NCI-H460 (cell line): ENCODE results near the gene DNAJC27. TPM values are rescaled to one million over a fixed set of nuclear protein-coding genes. Genes with fewer than 3 reads are reported as not detected.
"Not testable (repeated sequence)": the region's sequence is repeated elsewhere in the genome, so short reads cannot be mapped to it uniquely, and the experiment has no call there.

Experiments used
- DNase-seq: peaks from one replicate; pipeline ENCODE4 v3.0.0-alpha.2; 2016; ENCODE audit warnings: low read depth; ENCODE audit errors: extremely low read depth
- polyA plus RNA-seq: library from polyadenylated mRNA; depleted of rRNA; stranded (reverse); fragments of >200 nt; gene quantifications from 2 replicates; pipeline ENCODE4 v1.2.3, GENCODE V29; 2014; cell fraction: nucleus; rRNA removed
- total RNA-seq: library from RNA; depleted of rRNA; stranded (reverse); fragments of >200 nt; shearing (Covaris generic); gene quantifications from 2 replicates; pipeline ENCODE4 v1.2.3, GENCODE V29; 2014; rRNA removed

Gene DNAJC27
- 4.2 and 7.5 TPM in 2 replicates for total RNA-seq
- 7.2 and 8.4 TPM in 2 replicates for polyA plus RNA-seq

DNA sequence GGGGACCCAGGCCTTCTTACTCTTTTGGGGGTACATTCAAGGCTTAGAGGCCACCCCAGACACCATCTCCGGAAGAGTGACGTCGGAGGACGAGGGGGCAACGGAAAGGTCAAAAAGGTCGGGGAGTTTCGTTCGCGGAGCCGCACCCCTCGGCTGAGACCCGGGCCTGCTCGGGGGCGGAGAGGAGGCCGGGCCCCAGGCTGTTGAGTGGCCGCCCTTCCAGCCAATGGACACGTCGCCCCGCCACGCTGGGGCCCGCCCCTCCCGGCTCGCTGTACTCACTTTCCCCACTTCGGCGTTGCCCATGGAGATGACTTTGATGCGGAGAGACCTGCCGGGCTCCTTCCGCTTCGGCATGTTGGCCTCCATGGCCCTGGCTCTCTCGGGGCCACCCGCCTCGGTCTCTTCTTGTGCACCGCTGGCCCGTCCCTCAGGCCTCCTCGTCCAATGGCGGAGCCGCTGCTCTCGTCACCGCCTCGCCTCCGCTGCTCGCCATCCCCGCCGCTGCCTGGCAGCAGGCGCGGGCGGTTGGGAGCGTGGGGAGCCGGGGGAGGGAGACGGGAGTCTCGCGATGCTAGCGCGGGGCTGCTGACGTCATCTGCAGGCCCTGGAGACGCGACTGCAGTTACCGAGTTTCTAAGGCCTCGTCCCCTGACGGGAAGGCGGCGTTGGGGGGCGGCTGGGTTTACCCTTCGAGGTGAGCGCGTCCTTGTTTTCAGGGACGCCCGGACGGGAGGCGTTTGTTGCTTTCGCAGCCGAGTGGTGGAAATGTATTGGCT, at the start of gene DNAJC27:
TSS of gene DNAJC27 (minus strand) at position 420 of the 779 bp plus-strand sequence. CDS start at position 369, 51 bp downstream.
- DNase-seq = peak; percentile 97

DNA sequence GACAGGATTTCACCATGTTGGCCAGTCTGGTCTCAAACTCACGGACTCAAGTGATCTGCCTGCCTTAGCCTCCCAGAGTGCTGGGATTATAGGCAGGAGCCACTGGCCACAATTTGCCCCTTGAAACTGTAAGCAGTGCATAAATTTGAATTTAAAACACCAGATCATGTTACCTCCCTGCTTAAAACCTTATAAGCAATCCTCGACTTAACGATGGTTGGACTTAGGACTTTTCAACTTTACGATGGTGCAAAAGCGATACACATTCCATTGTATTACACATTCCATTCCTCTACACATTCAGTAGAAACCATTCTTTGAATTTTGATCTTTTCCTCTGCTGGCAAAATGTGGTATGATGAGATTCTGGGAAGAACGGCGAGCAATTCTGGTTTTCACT, 46.9 kb upstream of the DNAJC27 start:
- DNase-seq = no peak

DNA sequence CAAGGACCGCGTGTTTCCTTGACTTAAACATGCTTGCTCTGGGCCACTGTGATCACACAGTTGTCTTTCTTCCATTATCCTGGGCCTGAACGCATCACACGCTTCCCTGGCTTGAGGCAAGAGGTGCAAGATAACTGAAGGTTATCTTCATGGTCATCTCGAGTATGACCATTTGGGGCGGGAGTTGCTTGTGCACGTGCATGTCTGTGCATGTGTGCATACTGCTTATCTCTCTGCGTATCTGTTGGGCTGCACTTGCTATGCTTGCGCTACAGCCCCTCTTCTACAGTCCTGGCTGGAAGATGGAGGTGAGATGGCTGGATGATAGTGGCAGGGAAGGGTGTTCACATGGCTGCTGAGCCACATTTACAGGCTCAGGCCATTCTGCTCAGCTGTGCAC, 42.9 kb upstream of the DNAJC27 start:
- no peak for DNase-seq

DNA sequence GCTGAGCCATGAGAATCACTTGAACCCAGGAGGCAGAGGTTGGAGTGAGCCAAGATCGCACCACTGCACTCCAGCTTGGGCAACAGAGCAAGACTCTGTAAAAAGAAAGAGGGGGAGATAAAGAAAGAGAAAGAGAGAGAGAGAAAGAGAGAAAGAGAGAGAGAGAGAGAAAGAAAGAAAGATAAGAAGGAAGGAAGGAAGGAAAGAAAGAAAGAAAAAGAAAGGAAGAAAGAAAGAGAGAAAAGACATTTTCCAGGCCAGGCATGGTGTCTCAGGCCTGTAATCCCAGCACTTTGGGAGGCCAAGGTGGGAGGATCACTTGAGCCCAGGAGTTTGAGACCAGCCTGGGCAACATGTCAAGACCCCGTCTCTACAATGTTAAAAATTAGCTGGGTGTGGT, 39.6 kb upstream of the DNAJC27 start:
- DNase-seq = not testable (repeated sequence)

DNA sequence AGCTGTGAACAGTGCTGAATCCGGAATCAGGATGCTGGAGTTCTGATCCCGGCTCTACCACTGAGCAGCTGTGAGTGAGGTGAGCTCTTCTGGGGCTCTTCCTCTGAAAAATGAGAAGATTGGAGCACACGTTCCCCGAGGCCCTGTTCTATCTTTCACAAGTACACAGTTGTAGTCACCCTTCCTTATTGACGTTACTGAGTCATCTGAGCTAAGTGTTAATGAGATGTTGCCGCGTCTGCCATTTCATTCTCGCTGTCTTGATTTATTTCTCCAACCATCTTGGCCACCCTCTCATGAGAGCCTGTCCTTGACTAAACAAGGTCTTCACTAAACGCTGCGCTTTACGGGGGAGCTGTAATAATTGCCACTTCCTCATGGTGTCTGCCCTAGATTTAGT, 38.2 kb upstream of the DNAJC27 start:
- DNase-seq = peak; percentile 40

DNA sequence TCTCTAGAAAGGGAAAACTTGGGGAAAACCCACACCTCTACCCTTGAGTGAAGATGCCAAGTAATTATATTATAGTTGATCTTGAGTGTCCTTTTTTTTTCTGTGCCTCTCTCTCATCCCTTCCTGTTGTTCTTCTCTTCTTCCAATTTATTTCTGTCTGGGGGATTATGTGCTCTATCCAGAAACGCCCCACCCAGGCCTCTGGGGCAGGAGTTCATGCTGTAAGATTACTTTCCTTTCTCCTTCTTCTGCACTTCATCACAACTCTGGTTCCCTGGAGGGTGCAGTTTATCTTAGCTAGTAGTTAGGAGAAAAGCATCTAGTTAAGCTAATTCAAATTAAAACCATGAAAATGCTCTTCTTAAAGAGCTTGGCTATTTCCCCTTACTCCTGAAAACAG, 30.3 kb upstream of the DNAJC27 start:
- DNase-seq = no peak

DNA sequence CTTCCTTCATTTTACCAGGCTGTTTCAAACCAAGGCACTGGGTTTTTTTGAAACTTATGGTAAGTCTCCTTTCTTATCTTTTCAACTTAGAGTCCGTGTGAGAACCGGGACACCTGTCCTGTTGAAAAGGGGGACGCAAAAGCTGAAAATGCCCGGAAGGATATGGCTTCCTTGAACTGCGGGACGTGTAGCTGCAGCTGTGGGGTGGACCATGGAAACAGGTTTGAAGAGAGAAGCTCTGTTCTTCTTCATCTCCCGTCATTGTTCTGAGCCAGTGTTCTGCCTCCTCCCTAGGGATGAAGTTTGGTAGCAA, 29.5 kb upstream of the DNAJC27 start:
- no peak for DNase-seq

DNA sequence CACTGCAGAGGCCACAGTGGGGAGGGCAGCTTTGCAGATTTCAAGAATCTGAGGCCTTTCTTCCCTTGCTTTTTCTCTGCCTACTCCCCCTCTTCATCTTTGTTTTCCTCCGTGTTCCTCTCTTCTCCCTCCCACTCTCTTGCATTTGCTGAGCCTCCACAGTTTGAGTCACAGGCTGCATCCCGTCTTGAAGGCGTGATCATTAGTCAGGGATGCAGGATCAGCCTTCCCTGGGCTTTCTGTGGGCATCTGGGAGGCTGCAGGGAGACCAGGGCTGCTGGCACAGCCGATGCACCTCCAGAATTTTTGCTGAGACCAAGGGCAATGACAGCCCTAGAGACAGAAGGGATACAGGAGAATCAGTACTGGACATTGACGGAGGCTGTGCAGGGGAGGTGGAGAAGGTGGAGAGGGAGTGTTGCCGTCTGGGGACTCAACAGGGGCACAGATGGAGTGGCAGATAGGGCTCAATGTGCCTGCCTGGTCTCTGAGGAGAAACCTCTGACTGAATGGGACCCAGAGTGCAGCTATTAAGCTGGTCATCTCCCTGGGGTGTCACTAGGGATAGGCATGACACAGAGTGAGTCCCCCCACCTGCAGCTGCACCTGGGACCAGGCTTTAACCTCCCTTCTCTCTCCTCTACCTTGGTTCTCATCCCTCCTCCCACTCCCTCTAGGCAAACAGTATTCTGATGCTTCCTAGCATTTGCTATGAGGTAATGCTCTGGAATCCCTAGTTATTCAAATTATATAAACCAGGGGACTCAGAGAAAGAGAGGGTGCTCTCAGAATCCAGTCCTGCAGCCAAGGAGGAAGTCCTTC, 29.0 kb upstream of the DNAJC27 start:
- DNase-seq = no peak

DNA sequence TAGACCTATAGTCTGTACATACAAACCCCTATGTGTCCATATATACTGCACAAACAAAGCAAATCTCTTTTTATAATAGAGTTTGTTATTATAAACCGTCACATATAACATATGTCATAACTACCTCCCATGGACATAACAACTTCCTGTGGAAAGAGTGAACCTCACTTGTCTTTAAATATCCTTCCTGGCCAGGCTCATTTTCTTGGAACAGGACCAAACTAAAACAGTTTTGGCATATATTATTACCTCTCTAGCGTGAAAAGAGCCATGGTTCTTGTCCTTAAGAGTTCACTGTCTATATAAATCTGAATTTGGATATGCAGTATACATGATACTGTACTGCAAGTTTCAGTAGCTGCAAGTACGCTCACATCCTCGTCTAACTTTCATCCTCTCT, 28.3 kb upstream of the DNAJC27 start:
- no peak for DNase-seq

DNA sequence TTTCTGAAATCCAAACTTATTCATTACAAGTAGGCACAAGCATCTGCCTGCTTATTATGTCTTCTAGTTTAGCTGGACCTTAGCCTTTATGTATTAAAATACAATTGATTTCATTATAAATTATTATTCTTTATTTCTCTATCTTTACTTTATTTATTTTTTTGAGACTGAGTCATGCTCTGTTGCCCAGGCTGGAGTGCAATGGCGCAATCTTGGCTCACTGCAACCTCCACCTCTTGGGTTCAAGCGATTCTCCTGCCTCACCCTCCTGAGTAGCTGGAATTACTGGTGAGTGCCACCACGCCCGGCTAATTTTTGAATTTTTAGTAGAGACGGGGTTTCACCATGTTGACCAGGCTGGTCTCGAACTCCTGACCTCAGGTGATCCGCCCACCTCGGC, 27.3 kb upstream of the DNAJC27 start:
- not testable (repeated sequence) for DNase-seq

DNA sequence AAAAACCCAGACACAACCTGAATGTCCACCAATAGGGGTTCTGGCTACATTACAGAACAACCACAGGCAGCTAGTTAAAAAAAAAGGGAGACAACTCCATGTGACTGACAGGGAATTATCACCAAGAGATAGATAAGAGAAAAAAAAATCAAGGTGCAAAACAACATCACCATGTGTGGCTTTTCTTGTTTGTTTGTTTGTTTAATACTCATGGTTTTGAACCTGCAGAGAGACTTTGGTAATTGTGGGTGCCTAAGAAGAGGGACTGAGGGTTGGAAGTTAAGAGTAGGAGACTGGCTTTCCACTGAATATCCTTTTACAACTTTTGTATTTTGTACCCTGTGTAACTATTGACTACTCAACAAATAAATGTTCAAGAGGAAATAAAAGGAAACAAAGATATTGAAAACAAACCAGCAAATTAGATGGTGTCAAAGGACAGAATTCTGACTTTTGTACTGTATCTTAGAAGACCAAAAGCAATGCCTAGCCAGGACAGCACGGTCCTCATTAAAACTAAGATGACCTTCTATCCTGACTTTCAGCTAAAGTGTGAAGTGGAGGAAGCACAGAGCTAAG, 22.5 kb upstream of the DNAJC27 start:
- DNase-seq = no peak

DNA sequence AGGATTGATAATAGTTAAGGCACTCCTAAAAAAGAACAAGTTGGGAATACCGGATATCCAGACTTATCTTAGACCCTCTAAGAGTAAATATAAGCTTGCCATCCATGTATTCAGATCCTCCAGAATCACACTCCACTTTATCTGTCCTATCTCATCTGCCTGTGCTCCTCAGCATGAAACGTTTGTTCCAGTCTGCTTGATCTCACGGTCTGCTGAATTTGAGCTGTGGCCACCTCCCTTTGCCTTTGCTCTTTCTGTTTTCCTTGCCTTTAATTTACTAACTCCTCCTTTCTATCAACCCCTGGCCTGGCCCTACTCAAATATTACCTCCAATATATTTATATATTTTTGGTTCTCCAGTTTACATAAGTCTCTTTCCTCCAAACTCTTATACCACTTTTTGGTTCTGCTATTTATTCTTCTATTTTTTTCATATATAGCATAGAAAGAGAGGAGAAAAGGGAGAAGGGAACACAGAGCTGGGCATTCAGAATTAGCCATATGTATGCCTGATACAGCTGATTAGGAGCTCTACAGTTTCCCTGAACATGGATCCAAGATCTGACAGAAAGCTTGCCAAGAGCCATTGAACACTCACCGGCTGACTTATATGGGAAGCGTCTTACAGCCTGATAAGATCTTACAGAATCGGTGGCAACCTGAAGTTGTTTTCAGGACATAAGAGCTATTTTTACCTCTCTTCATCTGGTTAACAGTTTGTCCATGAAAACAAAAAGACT, 21.8 kb upstream of the DNAJC27 start:
- no peak for DNase-seq

DNA sequence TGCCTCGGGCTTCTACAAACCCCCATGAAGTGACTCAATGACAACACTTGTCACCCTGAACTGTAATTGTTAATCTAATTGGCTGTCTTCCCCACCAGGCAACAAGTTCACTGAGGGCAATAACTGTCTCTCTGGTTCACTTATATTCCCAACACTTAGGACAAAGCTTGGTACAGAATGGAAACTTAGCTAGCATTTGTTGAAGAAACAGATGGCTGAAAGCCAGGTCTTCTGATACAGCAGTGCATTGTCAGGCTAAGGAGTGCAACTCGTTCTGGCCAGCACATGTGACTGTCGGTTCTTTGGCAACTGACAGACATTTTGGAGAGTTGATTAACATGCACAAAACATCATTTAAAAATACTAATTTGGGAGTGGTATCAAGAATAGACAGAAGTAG, 14.6 kb upstream of the DNAJC27 start:
- DNase-seq = no peak

DNA sequence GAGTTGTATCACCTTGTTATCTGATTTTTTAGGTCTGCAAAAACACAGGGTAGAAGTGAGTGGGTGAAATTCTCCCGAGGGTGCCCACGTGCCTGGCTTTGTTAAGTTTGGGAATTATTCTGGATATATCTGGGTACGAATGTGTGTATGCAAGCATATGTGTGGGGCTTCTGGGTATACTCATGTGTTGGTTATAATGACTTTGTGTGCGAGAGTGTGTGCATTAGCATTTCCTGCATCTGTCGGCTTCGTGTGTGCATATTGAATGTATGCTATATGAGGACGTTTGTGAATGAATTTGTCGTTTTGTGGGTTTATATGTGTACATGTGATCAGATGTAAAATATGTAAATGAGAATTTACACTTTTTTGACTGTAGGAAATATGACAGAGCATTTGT, 13.8 kb upstream of the DNAJC27 start:
- DNase-seq = no peak

DNA sequence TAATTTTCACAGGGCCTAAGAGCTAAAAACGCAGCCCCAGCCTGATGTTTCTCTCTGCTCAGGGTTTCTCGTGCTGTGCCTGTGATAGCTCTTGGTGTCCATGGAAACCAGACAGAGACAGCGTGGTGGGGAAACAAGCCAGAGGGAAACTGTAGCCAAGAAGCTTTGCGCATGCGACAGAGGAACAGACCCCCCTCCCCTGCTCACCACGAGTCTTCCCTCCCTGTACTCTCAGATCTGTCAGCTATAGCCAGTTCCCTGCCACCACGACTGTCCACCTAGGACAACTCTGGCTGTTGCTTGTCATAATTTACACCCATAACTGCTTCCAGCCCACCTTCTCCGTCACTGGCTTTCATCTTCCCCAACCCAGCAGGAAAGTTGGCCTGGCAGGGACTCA, 13.2 kb upstream of the DNAJC27 start:
- DNase-seq = no peak

DNA sequence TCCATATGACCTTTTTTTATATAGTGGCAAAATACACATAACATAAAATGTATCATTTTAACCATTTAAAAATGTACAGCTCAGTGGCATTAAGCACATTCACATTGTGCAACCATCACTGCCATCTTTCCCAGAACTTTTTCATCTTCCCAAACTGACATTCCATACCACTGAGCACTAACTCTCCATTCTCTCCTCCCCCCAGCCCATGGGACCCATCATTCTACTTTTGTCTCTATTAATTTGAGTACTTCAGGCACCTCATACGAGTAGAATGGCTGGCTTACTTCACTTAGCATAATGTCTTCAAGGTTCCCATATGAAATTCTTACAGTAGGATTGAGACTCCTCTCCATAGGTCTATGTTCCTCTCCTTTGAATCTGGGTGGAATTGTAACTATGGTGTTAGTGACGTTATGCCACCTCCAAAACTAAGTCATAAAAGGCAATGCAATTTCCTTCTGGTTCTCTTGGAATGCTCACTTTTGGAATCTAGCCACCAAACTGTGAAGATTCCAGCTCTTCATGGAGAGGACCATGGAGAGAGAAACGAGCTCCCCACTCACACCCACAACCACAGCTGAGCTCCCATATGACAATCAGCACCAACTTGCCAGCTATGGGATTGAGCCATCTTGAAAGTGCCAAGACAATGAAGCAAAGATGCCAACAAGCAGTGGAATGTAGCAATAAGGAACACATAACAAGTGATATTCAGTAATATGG, 9.8 kb upstream of the DNAJC27 start:
- peak; percentile 78 for DNase-seq

DNA sequence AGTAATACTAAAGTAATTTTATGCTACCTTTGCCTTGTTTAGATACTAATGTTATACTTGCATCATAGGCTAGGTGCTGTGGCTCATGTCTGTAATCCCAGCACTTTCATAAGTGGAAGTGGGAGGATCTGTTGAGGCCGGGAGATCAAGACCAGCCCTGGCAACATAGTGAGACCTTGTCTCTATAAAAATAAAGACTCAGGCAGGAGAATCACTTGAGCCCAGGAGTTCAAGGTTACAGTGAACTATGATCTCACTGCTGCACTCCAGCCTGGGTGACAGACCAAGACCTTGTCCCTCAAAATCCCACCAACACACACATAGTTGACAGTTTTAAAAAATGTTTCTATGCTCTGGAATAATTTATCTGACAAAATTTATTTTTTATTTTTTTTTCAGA, 6.9 kb upstream of the DNAJC27 start:
- DNase-seq = no peak

DNA sequence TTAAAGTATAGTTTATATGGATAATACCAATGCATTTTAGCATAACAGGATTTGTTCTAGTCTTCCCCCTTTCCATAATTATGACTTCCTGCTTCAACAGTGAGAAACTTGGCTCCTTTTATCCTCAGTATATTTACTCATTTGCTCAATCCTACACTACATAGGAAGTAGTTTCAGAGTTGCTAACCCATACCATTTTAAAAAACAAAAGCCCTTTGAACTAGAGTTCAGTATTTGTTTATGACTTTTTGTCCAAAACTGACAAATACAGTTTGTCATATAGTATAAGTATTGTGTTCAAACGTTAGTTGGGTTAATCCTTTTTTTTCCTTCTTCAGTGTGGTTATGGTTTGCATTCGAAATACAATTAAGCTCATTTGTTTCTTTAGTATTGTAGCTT, 5.9 kb upstream of the DNAJC27 start:
- DNase-seq = no peak

DNA sequence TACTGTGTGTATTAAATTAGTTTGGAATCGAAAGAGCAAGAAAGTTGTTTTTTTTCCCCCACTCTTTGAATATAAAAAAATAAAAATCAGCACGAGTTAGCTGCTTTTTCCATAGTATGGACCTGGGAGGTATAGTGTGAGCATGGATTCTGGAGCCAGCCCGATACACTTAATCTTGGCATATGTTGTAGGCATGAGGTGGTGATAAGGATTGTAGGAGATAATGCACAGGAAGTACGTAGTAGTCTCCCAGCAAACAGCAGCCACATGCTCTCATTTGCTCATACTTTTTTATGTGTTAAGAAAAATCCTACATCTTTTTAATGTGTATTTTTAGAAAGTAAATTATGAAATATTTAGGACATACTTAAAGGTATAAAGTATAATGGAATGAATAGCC, 2.1 kb upstream of the DNAJC27 start:
- no peak for DNase-seq

DNA sequence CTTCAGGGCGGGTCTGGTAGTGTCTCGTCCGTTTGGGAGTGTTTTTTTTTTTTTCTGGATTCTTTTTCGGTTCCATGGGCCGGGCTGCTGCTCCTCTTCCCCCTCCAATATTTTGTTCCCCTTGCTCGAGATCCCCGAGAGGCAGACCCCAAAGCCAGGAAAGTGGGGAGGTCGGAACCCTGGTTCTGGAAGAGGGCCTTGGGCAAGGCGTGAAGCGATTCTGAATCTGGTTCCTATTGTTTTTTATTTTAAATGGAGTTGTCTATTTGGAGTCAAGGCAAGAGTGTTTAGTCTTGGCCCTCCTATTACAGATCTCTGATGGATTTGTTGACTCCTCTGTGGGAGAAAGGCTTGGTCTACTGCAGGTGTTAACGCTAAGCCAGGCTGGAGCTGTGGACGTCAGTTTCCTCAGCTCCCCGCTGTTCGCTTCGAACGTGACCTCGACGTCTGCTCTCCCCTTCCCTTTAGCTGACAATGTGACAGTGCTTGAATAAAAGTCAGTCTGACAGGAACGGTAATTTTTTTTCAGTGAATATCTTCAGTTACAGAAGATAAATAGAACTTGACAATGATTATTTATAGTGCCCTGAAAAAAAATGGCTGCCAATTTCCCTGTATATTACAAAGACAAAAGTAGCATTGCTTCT, 683 bp upstream of the DNAJC27 start:
- no peak for DNase-seq
